K562 (cell line): Measurements from ENCODE around the gene MAP1LC3B2. TPM values are rescaled to one million over a fixed set of nuclear protein-coding genes. Genes with fewer than 3 reads are reported as not detected.
A peak's percentile ranks its signal among the peaks of the same experiment; 100 is the strongest.

Experiments used
- CBFA2T2 ChIP-seq: fragments of 450-650 bp; conservative IDR thresholded peaks from 2 replicates; pipeline ENCODE4 v1.6.1; 2017; ENCODE audit warnings: mild to moderate bottlenecking
- CHAMP1 ChIP-seq: fragments of 450-650 bp; IDR thresholded peaks from 2 replicates; pipeline ENCODE4 v1.6.1; 2016; ENCODE audit warnings: mild to moderate bottlenecking
- DIDO1 ChIP-seq: fragments of 450-650 bp; IDR thresholded peaks from 2 replicates; pipeline ENCODE4 v1.6.1; 2016; ENCODE audit warnings: low read depth, missing biosample characterization, missing genetic modification characterization
- ELF4 ChIP-seq: fragments of 450-650 bp; formaldehyde crosslinking; IDR thresholded peaks from 2 replicates; pipeline ENCODE4 v1.4.0; 2022; ENCODE audit warnings: missing genetic modification characterization
- HMGXB4 ChIP-seq: sonication (generic); formaldehyde crosslinking; IDR thresholded peaks from 2 replicates; pipeline ENCODE4 v1.8.1; 2023; ENCODE audit warnings: mild to moderate bottlenecking, missing genetic modification reagents
- MAZ ChIP-seq, 2 experiments: fragments of 450-650 bp in 1 of 2; sonication (generic) in 1 of 2; formaldehyde crosslinking; IDR thresholded peaks in 1 of 2; conservative IDR thresholded peaks in 1 of 2; 2 replicates each; pipeline versions ENCODE4 v1.4.0 to v1.5.0; 2020; ENCODE audit warnings: mild to moderate bottlenecking in 1 of 2, missing genetic modification reagents in 1 of 2
- MCM7 ChIP-seq, 2 experiments: fragments of 450-650 bp; IDR thresholded peaks; 2 replicates each; pipeline ENCODE4 v1.6.1; 2016 to 2018
- MECOM ChIP-seq: fragments of 250-450 bp; sonication (Bioruptor Pico); IDR thresholded peaks from 2 replicates; pipeline ENCODE4 v1.8.0; 2022; ENCODE audit warnings: inconsistent platforms
- NFRKB ChIP-seq: fragments of 450-650 bp; IDR thresholded peaks from 2 replicates; pipeline ENCODE4 v1.6.1; 2016; ENCODE audit warnings: low read depth
- NR2F6 ChIP-seq: fragments of 450-650 bp; formaldehyde crosslinking; IDR thresholded peaks from 2 replicates; pipeline ENCODE4 v1.4.0; 2020; ENCODE audit warnings: mild to moderate bottlenecking
- RERE ChIP-seq: sonication (generic); formaldehyde crosslinking; IDR thresholded peaks from 2 replicates; pipeline ENCODE4 v1.8.0; 2023; ENCODE audit warnings: missing genetic modification reagents, mild to moderate bottlenecking, borderline replicate concordance
- STAT5A ChIP-seq: IDR thresholded peaks from 2 replicates; pipeline ENCODE4 v1.6.1; 2012; ENCODE audit warnings: low read length, inconsistent platforms, borderline replicate concordance
- ZNF449 ChIP-seq: fragments of 250-450 bp; sonication (Bioruptor Pico); IDR thresholded peaks from 2 replicates; pipeline ENCODE4 v1.8.0; 2022; ENCODE audit warnings: moderate library complexity, mild to moderate bottlenecking, inconsistent platforms
- polyA plus RNA-seq, 8 experiments: library from polyadenylated mRNA; depleted of rRNA in 4 of 8; stranded (reverse) in 5 of 8; unstranded in 3 of 8; fragments of >200 nt; fragmentation: Nextera tagmentation in 2 of 8; fragmentation: Illumina TruSeq in 1 of 8; extraction: Ambion mirVana in 2 of 8; extraction: Trizol in 1 of 8; gene quantifications; 2 replicates each; pipeline versions ENCODE4 v1.2.1 to v1.2.3, GENCODE V29; 2011 to 2014; ENCODE audit warnings: inconsistent platforms in 1 of 8, missing spikeins in 1 of 8
- total RNA-seq, 7 experiments: library from RNA; depleted of rRNA in 6 of 7; stranded (reverse); fragments of >200 nt in 6 of 7; fragmentation: Illumina TruSeq in 2 of 7; extraction: Trizol in 2 of 7; gene quantifications; 2 replicates each; pipeline versions ENCODE4 v1.2.1 to v1.2.3, GENCODE V29; 2011 to 2021; ENCODE audit warnings: low replicate concordance in 1 of 7

MAP1LC3B2 gene
- total and polyA plus RNA-seq, 9 of the 15 experiments (the other 6 are each of a cell fraction or from before 2014, with no cell fraction given) = 0.53 to 2.8 (median 0.76) TPM; not detected in 2

- TF ChIP-seq RERE (no peak), NFRKB (0 out of 2 replicates have a peak, but pooled peaks have one; percentile 74), MCM7 (IDR thresholded peaks at IDR 0.05) (no peak), MECOM (CRISPR knock-in tag) (0 out of 2 replicates have a peak, but pooled peaks have one; percentile 15), ZNF449 (CRISPR knock-in tag) (peak; percentile 15; the same call in 1 of the 2 replicates), CHAMP1 (no peak), STAT5A (no peak), MAZ (CRISPR knock-in tag; conservative IDR thresholded peaks at IDR 0.05 in 1 of 2, IDR thresholded peaks at IDR 0.05 in 1 of 2) (0 out of 4 replicates have a peak, but pooled peaks of 1 of the 2 experiments have one; percentile 12), HMGXB4 (CRISPR knock-in tag) (no peak), ELF4 (CRISPR knock-in tag) (no peak), CBFA2T2 (no peak), NR2F6 (no peak), DIDO1 (0 out of 2 replicates have a peak, but pooled peaks have one; percentile 45)
These were observed 7.6 kb upstream of the MAP1LC3B2 start (continued) for GRCh38 chr12:116551619-116551951.
